Right atrium auricular region (tissue), 2 donors: ENCODE measurements around the gene PXDC1. TPM values are rescaled to one million over a fixed set of nuclear protein-coding genes. Genes with fewer than 3 reads are reported as not detected.

Experiments
- DNase-seq: peaks from one replicate; pipeline ENCODE4 v3.0.0-alpha.2; 2019; ENCODE audit warnings: low spot score
- H3K27ac ChIP-seq, 2 donors: fragments of 200-600 bp; sonication (generic); 1 replicate in 1 of 2; 2 replicates in 1 of 2; pipeline ENCODE4 v1.5.1; 2016 to 2019
- H3K27me3 ChIP-seq, 2 donors: fragments of 200-600 bp; sonication (generic); one replicate each; pipeline versions ENCODE4 v1.5.1 to v1.6.0; 2017 to 2019
- H3K36me3 ChIP-seq: fragments of 200-600 bp; sonication (generic); one replicate; pipeline ENCODE4 v1.5.1; 2016
- H3K4me1 ChIP-seq, 2 donors: fragments of 200-600 bp; sonication (generic); one replicate each; pipeline versions ENCODE4 v1.5.1 to v1.6.0; 2017 to 2019
- H3K4me3 ChIP-seq, 2 donors: fragments of 200-600 bp; sonication (generic); 1 replicate in 1 of 2; 2 replicates in 1 of 2; pipeline ENCODE4 v1.5.1; 2017 to 2019; ENCODE audit warnings: mild to moderate bottlenecking in 1 of 2, moderate library complexity in 1 of 2
- H3K9me3 ChIP-seq, 2 donors: fragments of 200-600 bp; sonication (generic); one replicate each; pipeline ENCODE4 v1.5.1; 2019
- CTCF ChIP-seq, 2 donors: fragments of 200-600 bp; sonication (generic); IDR thresholded peaks; one replicate each; pipeline ENCODE4 v1.5.1; 2019; ENCODE audit warnings: antibody characterized with exemption in 2 of 2
- total RNA-seq, 2 donors: library from RNA; depleted of rRNA; stranded (reverse); fragments of >200 nt; gene quantifications; one replicate each; pipeline ENCODE4 v1.1.0, GENCODE V29; 2016

The PXDC1 gene
- total RNA-seq, 2 donors from 2014 or later = 43.5 to 77.2 TPM

GRCh38 chr6:3714111-3714510 lies 37.4 kb downstream of the PXDC1 start:
- no peaks in the 10 kb centered on the region for H3K36me3 ChIP-seq
- no peak for TF ChIP-seq CTCF (IDR thresholded peaks at IDR 0.05)
- no peak overlapping the region for H3K27ac ChIP-seq
- no peaks in the 10 kb centered on the region for H3K9me3 ChIP-seq
- H3K4me3 ChIP-seq = no peak overlapping the region
- no peaks in the 10 kb centered on the region for H3K27me3 ChIP-seq
- DNase-seq = no peak
- no peaks in the 10 kb centered on the region for H3K4me1 ChIP-seq

- Histone ChIP-seq H3K4me1 (no peaks in the 10 kb centered on the region), H3K36me3 (no peaks in the 10 kb centered on the region), H3K9me3 (no peaks in the 10 kb centered on the region), H3K4me3 (no peak overlapping the region), H3K27ac (no peak overlapping the region), H3K27me3 (no peaks in the 10 kb centered on the region)
- no peak for TF ChIP-seq CTCF (IDR thresholded peaks at IDR 0.05)
- DNase-seq = peak; percentile 49
Observed at GRCh38 chr6:3712827-3713665, 38.5 kb downstream of the PXDC1 start.

GRCh38 chr6:3711776-3712175 lies 39.7 kb downstream of the PXDC1 start:
- H3K27me3 ChIP-seq = no peaks in the 10 kb centered on the region
- no peak overlapping the region for H3K27ac ChIP-seq
- H3K36me3 ChIP-seq = no peaks in the 10 kb centered on the region
- TF ChIP-seq CTCF (IDR thresholded peaks at IDR 0.05) = no peak
- H3K4me3 ChIP-seq = no peak overlapping the region
- DNase-seq = no peak
- no peaks in the 10 kb centered on the region for H3K4me1 ChIP-seq
- H3K9me3 ChIP-seq = no peaks in the 10 kb centered on the region

- Histone ChIP-seq H3K27me3 (no peaks in the 10 kb centered on the region), H3K9me3 (no peaks in the 10 kb centered on the region), H3K36me3 (no peaks in the 10 kb centered on the region), H3K27ac (no peak overlapping the region), H3K4me1 (no peaks in the 10 kb centered on the region), H3K4me3 (no peak overlapping the region)
- TF ChIP-seq CTCF (IDR thresholded peaks at IDR 0.05) = no peak
- no peak for DNase-seq
Observed at GRCh38 chr6:3710403-3710802, 41.1 kb downstream of the PXDC1 start.

- no peak for TF ChIP-seq CTCF (IDR thresholded peaks at IDR 0.05)
- no peak overlapping the region for H3K27ac ChIP-seq
- no peaks in the 10 kb centered on the region for H3K27me3 ChIP-seq
- H3K4me1 ChIP-seq = no peaks in the 10 kb centered on the region
- H3K4me3 ChIP-seq = no peak overlapping the region
- no peak for DNase-seq
- no peaks in the 10 kb centered on the region for H3K36me3 ChIP-seq
- no peaks in the 10 kb centered on the region for H3K9me3 ChIP-seq
Observed at GRCh38 chr6:3708540-3708939, 43.0 kb downstream of the PXDC1 start.
